K562 (cell line): Measurements from ENCODE around the gene BCAN. TPM values are rescaled to one million over a fixed set of nuclear protein-coding genes. Genes with fewer than 3 reads are reported as not detected.

ENCODE experiments used
- ATF6 ChIP-seq: sonication (generic); formaldehyde crosslinking; IDR thresholded peaks from 2 replicates; pipeline ENCODE4 v1.4.0; 2020; ENCODE audit warnings: mild to moderate bottlenecking, missing genetic modification reagents
- BACH1 ChIP-seq: fragments of 200-800 bp; sonication (Bioruptor generic); IDR thresholded peaks from 2 replicates; pipeline ENCODE4 v1.6.1; 2016; ENCODE audit warnings: missing genetic modification characterization, missing compliant biosample characterization
- CAMTA2 ChIP-seq: fragments of 250-450 bp; sonication (Bioruptor Pico); conservative IDR thresholded peaks from 2 replicates; pipeline ENCODE4 v1.5.1; 2022
- ESRRB ChIP-seq: fragments of 250-450 bp; sonication (Bioruptor Pico); IDR thresholded peaks from 2 replicates; pipeline ENCODE4 v1.5.0; 2020; ENCODE audit warnings: mild to moderate bottlenecking, moderate library complexity, borderline replicate concordance
- FOSL1 ChIP-seq: fragments of 200-800 bp; sonication (Bioruptor generic); conservative IDR thresholded peaks from 2 replicates; pipeline ENCODE4 v1.6.1; 2016; ENCODE audit warnings: missing genetic modification characterization, missing compliant biosample characterization
- FOXK2 ChIP-seq, 2 experiments: fragments of 450-650 bp; IDR thresholded peaks in 1 of 2; conservative IDR thresholded peaks in 1 of 2; 2 replicates each; pipeline ENCODE4 v1.6.1; 2016; ENCODE audit warnings: low read depth in 2 of 2, mild to moderate bottlenecking in 1 of 2
- HDAC3 ChIP-seq: fragments of 450-650 bp; IDR thresholded peaks from 2 replicates; pipeline ENCODE4 v1.6.1; 2018; ENCODE audit warnings: borderline replicate concordance, mild to moderate bottlenecking, moderate library complexity; ENCODE audit not compliant: partially characterized antibody
- KLF16 ChIP-seq: IDR thresholded peaks from 2 replicates; pipeline ENCODE4 v1.6.1; 2016; ENCODE audit warnings: antibody characterized with exemption
- MEIS2 ChIP-seq: fragments of 450-650 bp; IDR thresholded peaks from 2 replicates; pipeline ENCODE4 v1.6.1; 2014; ENCODE audit warnings: mild to moderate bottlenecking; ENCODE audit not compliant: partially characterized antibody
- MXI1 ChIP-seq: IDR thresholded peaks from 2 replicates; pipeline ENCODE4 v1.6.1; 2011; ENCODE audit warnings: low read depth, mild to moderate bottlenecking, improper control_type of control experiment, low read length
- NELFE ChIP-seq: IDR thresholded peaks from 2 replicates; pipeline ENCODE4 v1.6.1; 2011; ENCODE audit warnings: mild to moderate bottlenecking; ENCODE audit not compliant: insufficient read depth, insufficient read length
- POLR2G ChIP-seq: fragments of 200-400 bp; formaldehyde crosslinking; IDR thresholded peaks from 2 replicates; pipeline ENCODE4 v1.6.1; 2017; ENCODE audit warnings: low read depth, mild to moderate bottlenecking, antibody characterized with exemption, low read length, moderate library complexity
- SRSF1 ChIP-seq: fragments of 200-400 bp; formaldehyde crosslinking; IDR thresholded peaks from 2 replicates; pipeline ENCODE4 v1.6.1; 2017; ENCODE audit warnings: mild to moderate bottlenecking, low read depth, low read length, moderate library complexity
- TGIF2 ChIP-seq: sonication (generic); formaldehyde crosslinking; IDR thresholded peaks from 2 replicates; pipeline ENCODE4 v1.8.1; 2022; ENCODE audit warnings: mild to moderate bottlenecking, missing genetic modification reagents, moderate library complexity
- ZC3H4 ChIP-seq: sonication (generic); formaldehyde crosslinking; IDR thresholded peaks from 2 replicates; pipeline ENCODE4 v1.9.0; 2021; ENCODE audit warnings: missing genetic modification reagents, borderline replicate concordance
- ZNF561 ChIP-seq: fragments of 450-650 bp; formaldehyde crosslinking; conservative IDR thresholded peaks from 2 replicates; pipeline ENCODE4 v1.4.0; 2020; ENCODE audit warnings: mild to moderate bottlenecking, moderate library complexity
- ZNF76 ChIP-seq: fragments of 250-450 bp; sonication (Bioruptor Pico); IDR thresholded peaks from 2 replicates; pipeline ENCODE4 v1.4.0; 2020; ENCODE audit warnings: mild to moderate bottlenecking, moderate library complexity, borderline replicate concordance
- ZNF766 ChIP-seq: fragments of 200-800 bp; sonication (Bioruptor generic); conservative IDR thresholded peaks from 2 replicates; pipeline ENCODE4 v1.6.1; 2016; ENCODE audit warnings: missing genetic modification characterization, missing compliant biosample characterization
- polyA plus RNA-seq, 8 experiments: library from polyadenylated mRNA; depleted of rRNA in 4 of 8; stranded (reverse) in 5 of 8; unstranded in 3 of 8; fragments of >200 nt; fragmentation: Nextera tagmentation in 2 of 8; fragmentation: Illumina TruSeq in 1 of 8; extraction: Ambion mirVana in 2 of 8; extraction: Trizol in 1 of 8; gene quantifications; 2 replicates each; pipeline versions ENCODE4 v1.2.1 to v1.2.3, GENCODE V29; 2011 to 2014; ENCODE audit warnings: inconsistent platforms in 1 of 8, missing spikeins in 1 of 8
- total RNA-seq, 7 experiments: library from RNA; depleted of rRNA in 6 of 7; stranded (reverse); fragments of >200 nt in 6 of 7; fragmentation: Illumina TruSeq in 2 of 7; extraction: Trizol in 2 of 7; gene quantifications; 2 replicates each; pipeline versions ENCODE4 v1.2.1 to v1.2.3, GENCODE V29; 2011 to 2021; ENCODE audit warnings: low replicate concordance in 1 of 7
- TF ChIP-seq, protein P1 (sequence below): sonication (generic); formaldehyde crosslinking; IDR thresholded peaks from 2 replicates; pipeline ENCODE4 v1.8.1; 2023; ENCODE audit warnings: mild to moderate bottlenecking, missing genetic modification reagents
- TF ChIP-seq, protein P2 (sequence below): sonication (generic); formaldehyde crosslinking; IDR thresholded peaks from 2 replicates; pipeline ENCODE4 v1.9.0; 2022; ENCODE audit warnings: mild to moderate bottlenecking, missing genetic modification reagents
- TF ChIP-seq, protein P3 (sequence below): fragments of 250-450 bp; sonication (Bioruptor Pico); IDR thresholded peaks from 2 replicates; pipeline ENCODE4 v1.8.0; 2021; ENCODE audit warnings: mild to moderate bottlenecking, moderate library complexity
- TF ChIP-seq, protein P4 (sequence below): fragments of 250-450 bp; sonication (Bioruptor Pico); IDR thresholded peaks from 2 replicates; pipeline ENCODE4 v1.8.0; 2021; ENCODE audit warnings: moderate library complexity, mild to moderate bottlenecking, inconsistent platforms

The BCAN gene
- total and polyA plus RNA-seq, 9 of the 15 experiments (the other 6 are each of a cell fraction or from before 2014, with no cell fraction given), result 0.04 to 0.33 (median 0.14) TPM; not detected in 5

DNA sequence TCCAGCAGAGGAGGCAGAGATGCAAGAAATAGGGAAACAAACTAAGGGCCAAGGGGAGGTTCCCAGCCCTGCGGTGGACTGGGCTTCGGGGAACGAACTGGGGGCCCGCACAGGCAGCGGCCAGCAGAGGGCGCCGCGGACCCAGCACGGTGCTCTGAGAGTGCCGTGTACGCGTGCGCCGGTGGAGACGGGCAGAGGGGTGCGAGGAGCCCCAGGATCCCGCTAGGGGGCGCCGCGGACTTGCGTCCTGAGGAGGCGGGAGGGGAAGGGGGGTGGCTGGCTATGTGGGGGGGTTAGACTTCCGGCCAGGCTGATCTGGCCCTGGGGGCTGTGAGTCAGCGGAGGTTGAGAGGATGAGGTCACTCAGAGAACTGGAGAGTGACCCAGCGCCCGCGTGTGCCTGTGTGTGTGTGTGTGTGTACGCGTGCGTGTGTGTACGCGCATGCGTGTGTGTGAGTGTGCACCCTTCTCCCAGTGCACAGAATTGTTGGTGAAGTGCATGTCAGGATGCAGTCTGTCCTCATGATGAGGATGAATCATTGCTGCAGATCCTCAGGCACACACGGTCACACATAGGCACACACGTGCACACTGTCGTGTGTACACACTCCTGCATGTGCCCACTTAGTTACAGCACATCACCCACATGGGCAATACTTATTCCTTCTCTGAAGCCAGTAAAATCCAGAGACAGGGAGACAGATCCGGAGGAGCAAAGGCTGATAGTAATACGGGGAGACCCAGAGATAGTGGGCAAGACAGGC is 18.3 kb downstream of the BCAN start (continued):
- TF ChIP-seq HDAC3 (peak; percentile 46), FOXK2 (conservative IDR thresholded peaks at IDR 0.05 in 1 of 2, IDR thresholded peaks at IDR 0.05 in 1 of 2; ENCODE audit: low read depth in 2 of 2) (peak; percentile 69 to 76; a peak in 3 of 4 replicates), NELFE (no peak), ZNF561 (CRISPR knock-in tag) (no peak), MEIS2 (peak; percentile 62), ESRRB (CRISPR knock-in tag) (no peak; the same call in 1 of the 2 replicates), KLF16 (peak; percentile 79), FOSL1 (peak; percentile 97), TGIF2 (CRISPR knock-in tag) (no peak), ZNF76 (CRISPR knock-in tag) (no peak), POLR2G (peak; percentile 83), ATF6 (CRISPR knock-in tag) (0 out of 2 replicates have a peak, but pooled peaks have one; percentile 56), ZC3H4 (peak; percentile 99), CAMTA2 (CRISPR knock-in tag) (no peak), BACH1 (tag) (no peak; the same call in 1 of the 2 replicates), MXI1 (peak; percentile 51; the same call in 1 of the 2 replicates), ZNF766 (CRISPR knock-in tag) (peak; percentile 56), SRSF1 (no peak)
- TF ChIP-seq, protein P1, sequence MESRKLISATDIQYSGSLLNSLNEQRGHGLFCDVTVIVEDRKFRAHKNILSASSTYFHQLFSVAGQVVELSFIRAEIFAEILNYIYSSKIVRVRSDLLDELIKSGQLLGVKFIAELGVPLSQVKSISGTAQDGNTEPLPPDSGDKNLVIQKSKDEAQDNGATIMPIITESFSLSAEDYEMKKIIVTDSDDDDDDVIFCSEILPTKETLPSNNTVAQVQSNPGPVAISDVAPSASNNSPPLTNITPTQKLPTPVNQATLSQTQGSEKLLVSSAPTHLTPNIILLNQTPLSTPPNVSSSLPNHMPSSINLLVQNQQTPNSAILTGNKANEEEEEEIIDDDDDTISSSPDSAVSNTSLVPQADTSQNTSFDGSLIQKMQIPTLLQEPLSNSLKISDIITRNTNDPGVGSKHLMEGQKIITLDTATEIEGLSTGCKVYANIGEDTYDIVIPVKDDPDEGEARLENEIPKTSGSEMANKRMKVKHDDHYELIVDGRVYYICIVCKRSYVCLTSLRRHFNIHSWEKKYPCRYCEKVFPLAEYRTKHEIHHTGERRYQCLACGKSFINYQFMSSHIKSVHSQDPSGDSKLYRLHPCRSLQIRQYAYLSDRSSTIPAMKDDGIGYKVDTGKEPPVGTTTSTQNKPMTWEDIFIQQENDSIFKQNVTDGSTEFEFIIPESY (CRISPR knock-in tag), result peak; percentile 85
- TF ChIP-seq, protein P2, sequence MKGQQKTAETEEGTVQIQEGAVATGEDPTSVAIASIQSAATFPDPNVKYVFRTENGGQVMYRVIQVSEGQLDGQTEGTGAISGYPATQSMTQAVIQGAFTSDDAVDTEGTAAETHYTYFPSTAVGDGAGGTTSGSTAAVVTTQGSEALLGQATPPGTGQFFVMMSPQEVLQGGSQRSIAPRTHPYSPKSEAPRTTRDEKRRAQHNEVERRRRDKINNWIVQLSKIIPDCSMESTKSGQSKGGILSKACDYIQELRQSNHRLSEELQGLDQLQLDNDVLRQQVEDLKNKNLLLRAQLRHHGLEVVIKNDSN (CRISPR knock-in tag), result peak; percentile 68; the same call in 1 of the 2 replicates
- TF ChIP-seq, protein P3, sequence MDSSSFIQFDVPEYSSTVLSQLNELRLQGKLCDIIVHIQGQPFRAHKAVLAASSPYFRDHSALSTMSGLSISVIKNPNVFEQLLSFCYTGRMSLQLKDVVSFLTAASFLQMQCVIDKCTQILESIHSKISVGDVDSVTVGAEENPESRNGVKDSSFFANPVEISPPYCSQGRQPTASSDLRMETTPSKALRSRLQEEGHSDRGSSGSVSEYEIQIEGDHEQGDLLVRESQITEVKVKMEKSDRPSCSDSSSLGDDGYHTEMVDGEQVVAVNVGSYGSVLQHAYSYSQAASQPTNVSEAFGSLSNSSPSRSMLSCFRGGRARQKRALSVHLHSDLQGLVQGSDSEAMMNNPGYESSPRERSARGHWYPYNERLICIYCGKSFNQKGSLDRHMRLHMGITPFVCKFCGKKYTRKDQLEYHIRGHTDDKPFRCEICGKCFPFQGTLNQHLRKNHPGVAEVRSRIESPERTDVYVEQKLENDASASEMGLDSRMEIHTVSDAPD (CRISPR knock-in tag), result no peak
- TF ChIP-seq, protein P4, sequence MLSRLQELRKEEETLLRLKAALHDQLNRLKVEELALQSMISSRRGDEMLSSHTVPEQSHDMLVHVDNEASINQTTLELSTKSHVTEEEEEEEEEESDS (CRISPR knock-in tag), result no peak
